Tibial nerve (tissue), 4 donors: ENCODE results near the gene KSR2.

ENCODE experiments used
- CTCF ChIP-seq, 5 experiments: fragments of 200-600 bp in 3 of 5; fragments of 450-650 bp in 2 of 5; sonication (generic) in 3 of 5; IDR thresholded peaks; one replicate each; pipeline ENCODE4 v1.5.1; 2016 to 2019; ENCODE audit warnings: antibody characterized with exemption in 5 of 5, mild to moderate bottlenecking in 3 of 5, moderate library complexity in 2 of 5
- EP300 ChIP-seq, 2 donors: sonication (generic); formaldehyde crosslinking; IDR thresholded peaks; one replicate each; pipeline ENCODE4 v1.6.1; 2017; ENCODE audit warnings: antibody characterized with exemption in 2 of 2, mild to moderate bottlenecking in 1 of 2
- POLR2A ChIP-seq, 2 donors: fragments of 450-650 bp; IDR thresholded peaks; one replicate each; pipeline ENCODE4 v1.6.1; 2017; ENCODE audit warnings: antibody characterized with exemption in 2 of 2, mild to moderate bottlenecking in 2 of 2, moderate library complexity in 2 of 2

DNA sequence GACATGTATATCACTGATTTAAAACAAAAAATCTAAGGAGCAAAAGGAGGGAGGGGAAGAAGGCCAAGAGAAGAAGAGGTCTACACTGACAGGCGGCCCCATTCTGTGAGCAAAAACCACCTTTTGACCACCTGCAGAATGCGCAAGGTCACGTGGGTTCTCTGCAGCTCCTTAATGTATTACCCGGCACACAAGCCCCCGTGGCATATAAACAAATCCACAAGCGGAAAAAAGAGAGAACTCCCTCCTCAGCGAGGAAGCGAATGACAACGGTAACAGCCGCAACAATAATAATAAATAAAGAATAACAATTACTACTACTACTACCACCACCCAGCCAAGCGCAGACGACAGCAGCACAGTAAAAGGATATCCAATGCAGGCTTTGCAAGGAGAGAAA is 1.3 kb downstream of the KSR2 start:
- TF ChIP-seq POLR2A (IDR thresholded peaks at IDR 0.05), result no peak
- TF ChIP-seq CTCF (IDR thresholded peaks at IDR 0.05), result no peak
- TF ChIP-seq EP300 (IDR thresholded peaks at IDR 0.05), result no peak
